Left forelimb (tissue), 1 donor: Measurements from ENCODE around the gene HOXC6.

ENCODE experiments used
- DNase-seq: peaks from one replicate; pipeline ENCODE4 v3.0.0-alpha.2; 2018; ENCODE audit warnings: low spot score

HOXC6 gene

DNA sequence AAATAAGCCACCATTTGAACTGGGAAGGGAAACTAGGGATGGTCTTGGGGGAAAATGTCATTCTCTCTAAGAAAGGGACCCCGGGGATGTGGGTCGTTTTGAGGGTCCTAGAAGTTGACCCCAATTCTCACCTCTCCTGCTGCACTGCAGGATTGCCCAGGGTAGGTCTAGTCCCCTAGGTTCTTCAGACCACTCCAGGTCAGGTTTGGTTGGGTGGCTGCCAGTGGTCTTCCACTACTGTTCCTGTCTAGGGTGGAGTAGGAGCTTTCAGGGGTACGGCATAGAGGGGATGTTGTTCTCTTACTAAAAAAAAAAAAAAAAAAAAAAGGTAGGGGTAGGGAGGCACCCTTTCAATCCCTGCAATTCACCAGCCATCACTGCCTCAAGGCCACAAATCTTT lies 12.2 kb upstream of the HOXC6 start:
- no peak for DNase-seq

DNA sequence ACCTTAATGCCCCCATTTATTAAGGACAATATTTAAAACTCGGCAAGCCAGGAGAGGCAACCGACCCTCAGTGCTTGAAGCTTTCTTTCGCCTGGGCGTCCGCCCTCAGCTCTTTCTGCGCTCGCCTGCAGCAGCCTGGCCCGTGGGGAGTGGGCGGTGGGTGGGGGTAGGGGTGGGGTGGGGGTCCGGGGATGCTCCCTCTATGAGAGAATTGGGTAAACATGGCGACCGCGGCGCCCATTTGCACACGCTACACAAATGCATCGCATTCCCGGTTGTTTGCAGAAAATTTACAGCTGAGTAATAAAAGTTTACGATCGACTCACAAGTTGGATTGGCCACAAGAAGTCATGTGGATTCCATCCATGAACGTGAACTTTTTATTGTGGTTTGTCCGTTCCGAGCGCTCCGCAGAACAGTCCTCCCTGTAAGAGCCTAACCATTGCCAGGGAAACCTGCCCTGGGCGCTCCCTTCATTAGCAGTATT lies 11.7 kb upstream of the HOXC6 start:
- no peak for DNase-seq

DNA sequence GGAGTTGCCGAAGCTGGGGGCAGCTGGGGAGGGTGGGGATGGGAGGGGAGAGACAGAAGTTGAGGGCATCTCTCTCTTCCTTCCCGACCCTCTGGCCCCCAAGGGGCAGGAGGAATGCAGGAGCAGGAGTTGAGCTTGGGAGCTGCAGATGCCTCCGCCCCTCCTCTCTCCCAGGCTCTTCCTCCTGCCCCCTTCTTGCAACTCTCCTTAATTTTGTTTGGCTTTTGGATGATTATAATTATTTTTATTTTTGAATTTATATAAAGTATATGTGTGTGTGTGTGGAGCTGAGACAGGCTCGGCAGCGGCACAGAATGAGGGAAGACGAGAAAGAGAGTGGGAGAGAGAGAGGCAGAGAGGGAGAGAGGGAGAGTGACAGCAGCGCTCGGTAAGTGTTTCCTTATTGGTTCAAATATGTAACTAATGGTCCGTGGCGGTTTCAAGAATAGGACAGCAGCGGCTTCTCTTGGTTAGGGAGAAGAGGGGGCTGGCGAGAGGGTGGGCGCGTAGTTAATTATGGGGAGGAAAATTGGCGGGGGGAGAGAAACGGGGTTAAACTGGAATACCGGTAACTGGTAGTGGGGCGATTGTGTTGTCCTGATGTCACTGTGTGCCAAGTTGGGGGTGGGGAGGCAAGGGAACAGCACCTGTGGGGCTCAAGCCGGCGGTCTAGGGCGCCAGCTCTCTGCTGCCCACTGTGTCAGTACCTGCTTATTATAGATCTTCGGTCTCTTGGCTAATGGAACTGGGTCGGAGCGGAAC lies 11.0 kb upstream of the HOXC6 start:
- DNase-seq, result no peak

DNA sequence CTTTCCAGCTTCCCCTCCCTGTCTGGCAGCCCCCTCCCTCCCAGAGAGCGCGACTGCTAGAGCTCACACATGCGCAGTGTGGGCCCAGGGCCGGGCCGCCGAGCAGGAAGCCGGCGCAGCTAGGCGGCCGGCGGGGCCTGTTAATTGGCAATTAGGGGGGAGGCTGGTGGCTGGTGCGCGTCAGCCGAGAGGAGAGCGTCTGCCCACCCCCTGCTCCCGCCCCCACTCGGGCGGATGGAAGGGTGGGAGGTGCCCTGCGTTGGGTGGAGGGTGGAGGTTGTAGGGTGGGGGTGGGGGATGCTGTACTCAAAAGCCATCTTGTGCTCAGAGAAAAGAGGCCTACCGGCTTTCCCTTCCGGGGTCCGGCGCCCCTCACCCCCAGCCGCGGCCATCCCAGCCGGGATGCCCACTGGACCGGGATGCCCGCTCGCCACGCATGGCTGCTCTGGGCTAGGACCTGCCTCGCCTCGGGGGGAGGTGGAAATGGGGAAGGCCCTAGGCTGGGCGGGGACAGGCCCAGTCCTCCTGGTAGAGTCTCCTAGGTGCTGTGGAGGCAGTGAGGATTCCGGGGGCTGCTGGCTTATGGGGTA lies 10.3 kb upstream of the HOXC6 start:
- no peak for DNase-seq

DNA sequence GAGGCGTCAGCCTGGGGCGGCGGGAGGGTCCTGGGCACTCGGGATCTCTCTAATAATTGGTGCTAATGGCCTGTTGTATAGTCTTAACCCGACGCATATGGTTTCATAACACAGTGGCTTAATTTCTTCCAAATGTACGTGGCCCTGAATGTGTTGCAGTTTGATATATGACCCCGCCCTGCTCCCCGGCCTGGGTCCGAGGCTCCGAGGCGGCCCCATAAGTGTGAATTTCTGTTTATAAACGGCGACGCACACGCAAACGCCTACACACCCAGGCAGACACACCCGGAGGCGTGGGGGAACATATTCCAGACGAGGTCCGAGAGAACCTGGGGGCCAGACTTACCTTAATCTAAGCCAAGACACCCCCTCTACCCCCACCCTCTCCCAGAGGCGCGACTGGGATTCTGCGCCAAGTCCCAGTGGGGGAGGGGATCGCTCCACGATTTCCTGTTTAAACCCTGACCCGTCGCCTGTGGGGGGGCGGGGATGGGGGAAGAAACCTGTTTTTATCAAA lies 9.7 kb upstream of the HOXC6 start:
- no peak for DNase-seq

DNA sequence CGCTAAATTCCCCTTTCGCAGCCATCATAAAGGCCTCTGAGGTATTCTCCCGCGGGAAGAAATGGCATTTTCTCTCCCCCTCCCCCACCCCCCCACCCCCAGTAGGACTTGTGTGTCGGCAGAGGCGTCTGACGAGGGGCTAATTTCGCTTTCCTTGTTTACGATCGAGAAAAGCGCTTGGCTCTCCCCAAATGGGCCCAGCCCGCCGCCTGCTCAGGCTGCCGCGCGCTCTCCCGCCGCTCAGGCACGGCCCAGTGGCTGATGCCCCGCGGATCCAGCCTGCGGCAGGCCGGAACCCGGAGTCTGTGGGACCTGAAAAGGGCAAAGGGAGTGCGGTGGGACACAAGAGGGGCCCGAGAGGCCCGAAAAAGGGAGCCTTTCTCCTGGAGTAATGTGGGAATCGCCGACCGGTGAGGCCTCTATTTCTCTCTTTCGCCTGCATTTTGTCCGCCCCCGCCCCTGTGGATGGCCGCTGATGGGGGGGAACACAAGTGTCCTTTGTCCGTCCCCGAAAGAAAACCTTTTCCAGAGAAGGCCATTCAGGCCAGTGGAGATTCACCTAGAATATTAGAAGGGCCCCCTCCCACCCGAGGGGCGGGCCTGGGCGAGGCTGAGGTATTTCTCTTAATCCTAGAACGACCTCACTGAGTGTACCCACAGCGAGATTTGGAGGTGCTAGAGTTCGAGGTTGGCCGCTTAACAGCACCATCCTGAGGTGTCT lies 9.0 kb upstream of the HOXC6 start:
- no peak for DNase-seq

DNA sequence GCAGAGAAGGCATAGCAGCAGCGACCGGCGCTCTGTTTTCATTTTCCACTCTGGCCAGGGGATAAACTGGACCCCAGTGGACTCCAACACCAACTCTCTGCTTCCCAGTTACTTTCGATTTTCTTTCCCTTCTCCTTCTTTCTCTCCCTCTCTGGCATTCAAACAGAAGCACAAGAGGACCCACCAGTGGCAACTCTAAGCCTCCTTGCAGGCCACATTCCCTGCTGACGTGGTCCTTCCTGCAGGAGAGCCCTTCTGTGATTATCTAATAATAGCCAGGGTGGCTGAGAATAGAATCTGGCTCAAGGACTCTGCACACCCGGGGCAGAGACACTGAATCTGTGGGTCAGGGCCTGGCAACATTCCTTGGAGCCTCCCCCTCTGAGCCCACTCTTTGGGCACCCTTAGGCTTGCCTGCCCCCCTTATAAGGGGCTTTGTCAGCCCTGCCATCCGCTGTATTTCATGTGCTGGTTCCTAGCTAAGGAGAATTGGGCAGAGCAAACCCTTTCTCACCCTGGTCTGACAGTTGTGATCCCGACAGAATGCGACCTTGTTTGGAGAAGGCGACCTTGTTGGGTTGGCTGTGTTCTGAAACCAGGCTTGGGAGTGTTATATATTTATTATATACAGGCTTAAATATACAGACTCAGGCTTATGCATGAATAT lies 8.2 kb upstream of the HOXC6 start:
- no peak for DNase-seq

DNA sequence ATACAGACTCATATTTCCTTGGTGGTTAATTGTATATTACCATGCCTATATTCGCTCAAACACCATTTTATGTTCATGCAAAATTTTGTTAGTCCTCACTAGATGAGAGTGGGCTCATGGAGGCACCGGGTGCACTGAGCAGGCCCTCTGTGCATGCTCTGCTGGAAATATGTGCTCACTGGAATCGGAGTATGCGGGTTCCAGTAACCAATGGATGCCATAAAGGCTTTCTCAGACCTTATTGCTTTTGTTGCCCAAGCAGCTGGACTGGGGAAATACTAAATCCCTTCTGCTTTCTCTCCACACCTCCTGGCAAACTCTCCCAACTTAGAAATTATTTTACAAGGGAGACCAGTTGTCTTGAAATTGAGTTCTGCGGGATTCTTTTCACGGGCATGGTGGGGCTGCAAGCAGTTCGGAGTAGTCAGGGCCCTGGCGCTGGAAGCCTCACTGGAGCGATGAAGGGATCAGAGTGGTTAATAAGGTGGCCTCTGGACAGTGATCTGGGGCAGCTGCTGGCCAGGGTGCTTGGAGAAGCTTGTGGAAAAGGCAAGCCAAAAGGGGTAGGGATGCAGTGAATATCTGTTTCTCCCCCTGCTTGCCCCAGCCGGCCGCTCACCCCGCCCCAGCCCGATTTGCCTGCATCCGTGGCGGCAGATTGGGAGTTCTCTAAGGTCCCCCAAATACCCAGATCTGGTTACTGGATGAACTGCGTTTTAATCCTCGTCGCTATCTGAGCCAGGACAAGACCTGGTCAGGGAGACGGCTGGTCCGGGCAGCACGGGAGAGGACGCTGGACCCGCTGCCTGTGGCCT lies 7.4 kb upstream of the HOXC6 start:
- no peak for DNase-seq

DNA sequence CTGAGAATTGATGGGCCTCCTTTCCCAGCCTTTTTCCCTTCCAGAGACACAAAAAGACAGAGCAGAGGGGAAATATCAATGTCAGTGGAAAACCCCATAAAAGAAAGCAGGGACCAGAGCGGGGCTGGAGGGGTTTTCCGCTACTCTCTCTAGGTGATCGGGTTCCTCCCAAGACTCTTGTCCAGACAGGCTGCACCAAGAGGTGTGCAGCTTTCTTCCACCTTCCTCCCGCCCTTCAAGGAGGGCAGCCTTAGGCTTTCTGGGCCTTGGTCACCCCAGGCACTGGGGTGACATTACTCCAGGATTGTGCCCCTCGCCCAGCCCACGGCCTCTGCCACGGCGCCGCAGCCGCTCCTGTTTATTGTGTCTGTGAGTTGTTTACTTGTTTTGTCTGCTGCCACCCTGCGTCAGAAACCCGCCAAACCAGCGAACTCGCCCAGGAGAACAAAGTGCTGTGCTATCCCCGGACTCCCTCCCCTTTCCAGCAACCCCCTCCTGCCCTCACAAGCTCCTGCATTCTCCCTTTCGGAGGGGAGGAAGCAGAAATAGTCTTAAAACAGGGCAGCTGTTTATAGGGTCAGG lies 6.7 kb upstream of the HOXC6 start:
- DNase-seq, result no peak

DNA sequence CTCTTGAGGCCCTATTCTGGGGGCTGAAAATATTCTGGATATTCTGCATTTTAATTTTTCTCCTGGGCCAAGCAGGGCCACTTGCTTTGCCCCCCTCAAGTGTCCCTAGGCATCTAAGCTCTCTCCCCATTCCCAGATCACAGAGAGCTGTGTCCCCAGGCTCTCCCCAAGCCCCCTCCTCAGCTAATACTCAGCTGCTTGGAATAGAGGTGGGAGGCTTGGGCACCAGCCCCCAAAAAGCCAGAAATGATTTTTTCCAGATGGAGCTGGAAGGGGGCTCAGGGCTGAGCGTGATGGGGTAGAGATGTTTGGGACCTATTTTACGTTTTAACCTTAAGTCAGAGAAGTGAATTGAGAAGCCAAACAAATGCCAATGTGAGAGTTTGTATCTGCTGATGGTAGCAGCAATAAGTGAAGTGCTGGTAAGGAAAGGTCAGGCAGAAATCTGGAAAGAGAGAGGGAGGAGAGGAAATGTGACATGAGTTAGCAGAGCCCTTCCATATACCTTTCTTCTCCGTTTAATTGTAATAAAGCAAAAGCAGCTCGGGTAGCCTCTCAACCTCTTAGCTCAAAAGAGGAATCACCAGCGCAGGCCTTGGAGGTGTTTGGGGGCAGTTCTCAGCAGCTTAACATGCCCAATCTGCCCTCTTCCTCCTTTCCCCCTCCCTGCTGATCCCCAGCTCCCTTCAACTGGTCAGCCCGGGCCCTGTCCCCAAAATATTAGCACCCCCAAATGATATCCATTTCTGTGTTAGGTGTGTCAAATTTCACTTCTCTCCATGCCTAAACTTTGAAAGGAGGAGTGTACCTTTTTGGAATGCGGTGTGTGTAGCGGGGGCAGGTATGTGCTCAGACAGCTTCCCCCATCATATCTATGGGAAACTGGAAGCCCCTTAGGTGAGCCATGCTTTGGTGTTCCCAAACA lies 5.0 kb upstream of the HOXC6 start:
- DNase-seq, result no peak

DNA sequence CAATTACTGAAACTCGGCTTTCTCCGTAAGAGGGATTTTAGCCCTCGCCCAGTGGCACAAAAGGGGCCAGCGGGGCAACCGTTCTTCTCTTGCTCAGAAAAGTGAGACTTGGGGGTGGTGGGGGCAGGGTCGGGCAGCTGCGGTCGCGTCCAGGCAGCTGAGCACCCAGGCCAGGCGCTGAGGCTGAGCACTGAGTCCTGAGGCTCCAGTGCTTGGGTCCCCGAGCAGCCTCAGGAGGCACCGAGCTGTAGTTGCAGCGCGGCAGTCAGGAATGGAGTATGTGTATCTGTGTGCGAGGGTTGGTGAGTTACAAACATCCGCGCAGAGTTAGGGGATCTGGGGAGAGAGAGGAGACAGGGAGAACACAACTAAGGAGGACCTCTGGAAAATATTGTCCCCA lies 4.1 kb upstream of the HOXC6 start:
- DNase-seq, result no peak

DNA sequence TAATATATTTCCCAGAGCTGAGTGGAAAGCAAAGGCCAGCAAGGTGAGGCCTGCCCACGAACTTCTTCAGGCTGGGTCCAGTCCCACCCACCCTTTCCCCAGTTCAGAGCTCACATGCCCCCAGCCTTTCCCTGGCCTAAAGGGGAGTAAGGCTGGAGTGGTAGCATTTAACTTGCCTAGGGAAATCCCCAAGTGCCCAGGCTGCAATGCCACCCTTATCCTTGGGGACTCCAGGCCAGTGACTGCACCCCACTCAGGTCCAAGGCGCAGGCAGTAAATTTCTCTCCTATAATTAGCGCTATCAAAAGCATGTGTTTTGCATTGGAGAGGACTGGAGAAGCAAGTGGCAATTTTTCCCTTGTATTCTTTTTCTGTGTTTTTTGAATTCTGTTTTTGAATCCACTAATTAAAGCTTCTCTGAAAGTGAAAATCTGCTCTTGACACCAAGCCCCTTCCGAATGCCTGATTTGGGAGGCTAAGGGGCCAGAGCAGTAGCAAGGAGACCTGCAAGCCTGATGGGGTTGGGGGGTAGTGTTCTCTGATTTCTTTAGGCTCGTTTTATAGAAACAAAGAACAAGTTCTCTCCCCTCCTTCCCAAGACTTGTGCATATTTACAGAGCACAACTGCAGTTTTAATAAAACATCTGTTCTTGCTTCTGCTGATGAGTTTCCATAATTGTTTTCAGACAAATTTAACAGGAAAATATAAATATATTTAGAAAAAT lies 3.5 kb upstream of the HOXC6 start:
- DNase-seq, result no peak

DNA sequence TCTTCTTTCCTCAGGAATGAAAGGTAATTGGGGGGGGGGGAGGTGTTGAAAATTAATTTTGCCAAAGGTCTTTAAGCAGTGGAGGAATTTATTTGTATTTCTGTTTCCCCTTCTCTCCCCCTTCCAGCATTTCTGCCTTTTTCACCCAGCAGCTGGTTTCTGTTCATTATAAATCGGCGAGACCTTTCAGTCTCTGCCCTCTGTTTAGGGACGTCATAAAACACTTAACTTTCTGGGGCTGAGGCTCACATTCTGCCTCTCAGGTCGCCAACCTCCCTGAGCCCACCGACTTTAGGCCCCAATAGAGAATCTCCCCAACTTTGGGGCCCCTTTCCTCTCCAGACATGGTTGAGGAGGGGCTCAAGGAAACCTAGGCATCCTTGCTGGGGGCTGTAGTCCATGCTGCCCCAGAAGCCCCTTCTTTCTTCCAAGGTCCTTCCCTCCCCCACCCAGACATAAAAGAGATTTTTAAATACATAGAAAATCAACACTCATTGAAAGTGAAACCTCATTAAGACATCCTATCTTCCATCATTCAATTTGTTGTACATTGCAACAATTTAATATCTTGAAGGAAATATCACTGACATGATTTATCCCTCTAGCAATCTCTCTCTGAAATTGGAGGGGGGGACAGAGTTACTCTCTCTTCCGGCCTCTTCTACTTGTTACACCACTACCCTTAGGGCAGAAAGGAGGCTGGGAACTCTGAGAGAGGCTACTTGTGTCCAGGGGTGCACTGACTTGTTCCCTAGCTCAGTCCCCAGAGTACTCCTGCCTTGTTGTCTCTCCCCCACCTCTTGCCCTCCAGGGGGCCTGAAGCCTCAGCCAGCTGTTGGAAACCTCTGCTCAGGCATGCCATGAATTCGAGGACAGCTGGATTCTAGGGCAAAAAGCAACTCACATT lies 2.5 kb upstream of the HOXC6 start:
- no peak for DNase-seq

DNA sequence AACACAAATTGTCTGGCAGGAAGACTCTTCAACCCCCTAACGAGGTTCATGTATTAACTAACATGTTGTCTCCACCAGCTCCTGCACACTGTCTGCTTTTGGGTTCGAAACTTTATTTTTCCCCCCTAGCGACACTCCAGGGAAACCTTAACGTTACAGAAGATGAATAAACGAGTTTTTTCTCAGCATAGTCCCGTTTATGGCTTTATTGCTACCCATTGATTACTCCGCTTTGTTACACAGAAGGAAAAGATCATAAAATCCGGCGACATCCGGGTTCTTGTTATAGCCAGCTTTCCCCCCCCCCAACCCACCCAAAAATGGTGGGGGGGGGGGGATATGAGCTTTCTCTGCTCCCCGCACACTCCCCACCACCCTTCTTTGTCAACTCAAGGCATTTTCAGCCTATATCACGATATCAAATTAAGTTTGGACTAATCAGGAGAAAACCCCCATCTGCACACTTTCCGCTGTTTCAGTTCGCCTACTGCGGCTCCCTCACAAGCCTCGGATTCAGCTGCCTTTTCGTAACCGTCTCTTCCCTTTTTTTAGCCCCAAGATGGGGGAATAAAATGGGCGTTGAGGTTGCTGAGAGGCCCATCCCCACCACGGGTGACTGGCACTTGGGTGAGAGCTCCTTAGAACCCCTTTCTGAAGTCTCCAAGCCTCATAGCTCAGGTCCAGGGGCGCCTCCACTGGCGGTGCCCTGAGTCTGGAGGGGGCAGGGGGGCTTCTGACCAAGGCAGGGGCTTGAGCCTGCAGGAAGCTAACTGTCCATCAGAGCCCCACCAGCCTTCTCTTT lies 1.4 kb upstream of the HOXC6 start:
- no peak for DNase-seq

DNA sequence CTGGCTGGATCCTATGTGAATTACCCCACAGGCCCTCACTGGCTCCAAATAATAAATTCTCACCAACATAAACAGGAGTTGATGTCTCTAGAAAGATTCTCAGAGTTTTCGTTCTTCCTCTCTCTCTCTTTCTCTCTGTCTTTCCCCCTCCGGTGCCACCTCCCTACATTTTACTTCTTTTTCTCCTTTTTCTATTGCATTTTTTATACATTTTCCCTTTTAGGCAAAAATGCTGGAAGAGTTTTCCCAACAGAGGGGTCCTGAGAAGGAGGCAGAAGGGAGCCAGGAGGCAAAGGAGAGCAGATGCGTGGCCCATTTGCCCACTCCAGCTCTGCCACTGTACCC lies 826 bp upstream of the HOXC6 start:
- DNase-seq, result no peak

DNA sequence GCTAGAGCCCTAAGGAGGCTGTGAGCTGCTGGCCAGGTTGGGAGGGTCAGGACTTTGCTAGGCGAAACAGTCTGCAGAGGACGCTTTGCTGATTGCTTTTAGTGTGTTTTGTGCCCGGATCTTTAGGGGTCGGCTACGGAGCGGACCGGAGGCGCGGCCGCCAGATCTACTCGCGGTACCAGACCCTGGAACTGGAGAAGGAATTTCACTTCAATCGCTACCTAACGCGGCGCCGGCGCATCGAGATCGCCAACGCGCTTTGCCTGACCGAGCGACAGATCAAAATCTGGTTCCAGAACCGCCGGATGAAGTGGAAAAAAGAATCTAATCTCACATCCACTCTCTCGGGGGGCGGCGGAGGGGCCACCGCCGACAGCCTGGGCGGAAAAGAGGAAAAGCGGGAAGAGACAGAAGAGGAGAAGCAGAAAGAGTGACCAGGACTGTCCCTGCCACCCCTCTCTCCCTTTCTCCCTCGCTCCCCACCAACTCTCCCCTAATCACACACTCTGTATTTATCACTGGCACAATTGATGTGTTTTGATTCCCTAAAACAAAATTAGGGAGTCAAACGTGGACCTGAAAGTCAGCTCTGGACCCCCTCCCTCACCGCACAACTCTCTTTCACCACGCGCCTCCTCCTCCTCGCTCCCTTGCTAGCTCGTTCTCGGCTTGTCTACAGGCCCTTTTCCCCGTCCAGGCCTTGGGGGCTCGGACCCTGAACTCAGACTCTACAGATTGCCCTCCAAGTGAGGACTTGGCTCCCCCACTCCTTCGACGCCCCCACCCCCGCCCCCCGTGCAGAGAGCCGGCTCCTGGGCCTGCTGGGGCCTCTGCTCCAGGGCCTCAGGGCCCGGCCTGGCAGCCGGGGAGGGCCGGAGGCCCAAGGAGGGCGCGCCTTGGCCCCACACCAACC lies 1.5 kb downstream of the HOXC6 start:
- no peak for DNase-seq

DNA sequence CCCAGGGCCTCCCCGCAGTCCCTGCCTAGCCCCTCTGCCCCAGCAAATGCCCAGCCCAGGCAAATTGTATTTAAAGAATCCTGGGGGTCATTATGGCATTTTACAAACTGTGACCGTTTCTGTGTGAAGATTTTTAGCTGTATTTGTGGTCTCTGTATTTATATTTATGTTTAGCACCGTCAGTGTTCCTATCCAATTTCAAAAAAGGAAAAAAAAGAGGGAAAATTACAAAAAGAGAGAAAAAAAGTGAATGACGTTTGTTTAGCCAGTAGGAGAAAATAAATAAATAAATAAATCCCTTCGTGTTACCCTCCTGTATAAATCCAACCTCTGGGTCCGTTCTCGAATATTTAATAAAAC lies 2.2 kb downstream of the HOXC6 start:
- DNase-seq, result no peak
